HCT116 (cell line): ENCODE data around the gene SCAND1. TPM values are rescaled to one million over a fixed set of nuclear protein-coding genes. Genes with fewer than 3 reads are reported as not detected.

ENCODE experiments used
- ATAC-seq: fragments of 200-7000 bp; cut with Tn5 transposase; 2 replicates; pipeline ENCODE4 v1.9.1; 2020; ENCODE audit warnings: mild to moderate bottlenecking, moderate library complexity
- BruUV-seq: library from RNA; stranded (reverse); fragments of 400-500 nt; replicated peaks from 2 replicates; lab custom pipeline; 2021; lab: Mats Ljungman, UMichigan
- CTCF ChIA-PET: fragments of 300-600 bp; sonication (Branson Sonifier 250); formaldehyde crosslinking; loops from one replicate; lab custom pipeline; 2021; ENCODE audit warnings: antibody characterized with exemption; lab: Charles Lee
- POLR2A ChIA-PET: fragments of 300-600, 350-600 bp; sonication (Branson Sonifier 250); formaldehyde crosslinking; loops from one replicate; lab custom pipeline; 2021; ENCODE audit warnings: antibody characterized with exemption; lab: Charles Lee
- RAD21 ChIA-PET, 2 experiments: fragments of 300-600 bp; sonication (Branson Sonifier 250); formaldehyde crosslinking; loops; one replicate each; lab custom pipeline; 2023; ENCODE audit warnings: low total read pairs in 2 of 2; ENCODE audit not compliant: uncharacterized antibody in 2 of 2, unreplicated experiment in 2 of 2, low non-redundant PET in 1 of 2; lab: Charles Lee
- DNase-seq: peaks from one replicate; pipeline ENCODE4 v3.0.0-alpha.2; 2010; ENCODE audit warnings: low read depth, low spot score
- H2AFZ ChIP-seq: fragments of 200-600 bp; shearing (Covaris generic), sonication (generic); 2 replicates; pipeline ENCODE4 v1.6.1; 2017; ENCODE audit warnings: low read depth, mixed run types, mixed read lengths, antibody characterized with exemption, low read length; ENCODE audit not compliant: poor library complexity, severe bottlenecking
- H3K27ac ChIP-seq: 2 replicates; pipeline ENCODE4 v1.5.1; 2012; ENCODE audit warnings: low read depth, low read length
- H3K27me3 ChIP-seq: fragments of 200-600 bp; sonication (generic); 2 replicates; pipeline ENCODE4 v1.6.1; 2016; ENCODE audit warnings: mixed run types, low read length, mixed read lengths; ENCODE audit not compliant: insufficient read depth
- H3K36me3 ChIP-seq, 2 experiments: fragments of 200-500 bp in 1 of 2; fragments of 200-600 bp in 1 of 2; sonication (Bioruptor generic) in 1 of 2; sonication (generic) in 1 of 2; 2 replicates each; pipeline versions ENCODE4 v1.5.1 to v1.6.1; 2014 to 2016; ENCODE audit warnings: low read length in 2 of 2, inconsistent platforms in 1 of 2, mixed read lengths in 1 of 2, mixed run types in 1 of 2; ENCODE audit not compliant: insufficient read depth in 2 of 2, control insufficient read depth in 1 of 2
- H3K4me1 ChIP-seq, 2 experiments: fragments of 200-600 bp in 1 of 2; sonication (generic) in 1 of 2; 2 replicates each; pipeline versions ENCODE4 v1.5.1 to v1.6.1; 2012 to 2017; ENCODE audit warnings: low read length in 2 of 2, inconsistent platforms in 1 of 2, mild to moderate bottlenecking in 1 of 2, mixed read lengths in 1 of 2, mixed run types in 1 of 2, moderate library complexity in 1 of 2; ENCODE audit not compliant: insufficient read depth in 2 of 2, control insufficient read depth in 1 of 2
- H3K4me2 ChIP-seq: fragments of 200-600 bp; sonication (generic); 2 replicates; pipeline ENCODE4 v1.6.1; 2017; ENCODE audit warnings: mixed run types, low read length, mixed read lengths
- H3K4me3 ChIP-seq, 2 experiments: fragments of 200-600 bp in 1 of 2; sonication (generic) in 1 of 2; replicated peaks in 1 of 2; 2 replicates each; pipeline ENCODE4 v1.5.1; 2011 to 2016; ENCODE audit warnings: low read length in 2 of 2, control low read depth in 1 of 2, low read depth in 1 of 2, mild to moderate bottlenecking in 1 of 2, mixed read lengths in 1 of 2, mixed run types in 1 of 2
- H3K79me2 ChIP-seq: fragments of 200-600 bp; sonication (generic); 2 replicates; pipeline ENCODE4 v1.6.1; 2017; ENCODE audit warnings: mild to moderate bottlenecking, mixed run types, low read length, moderate library complexity, mixed read lengths; ENCODE audit not compliant: insufficient read depth
- H3K9ac ChIP-seq: fragments of 200-600 bp; sonication (generic); 2 replicates; pipeline ENCODE4 v1.6.1; 2016; ENCODE audit warnings: low read length, mixed read lengths
- H3K9me2 ChIP-seq: fragments of 200-600 bp; sonication (generic), shearing (Covaris generic); 2 replicates; pipeline ENCODE4 v1.6.1; 2017; ENCODE audit warnings: mixed run types, mild to moderate bottlenecking, moderate library complexity; ENCODE audit not compliant: insufficient read depth
- H3K9me3 ChIP-seq, 2 experiments: fragments of 200-500 bp in 1 of 2; fragments of 200-600 bp in 1 of 2; sonication (Bioruptor generic) in 1 of 2; sonication (generic) in 1 of 2; 2 replicates each; pipeline ENCODE4 v1.6.1; 2014 to 2017; ENCODE audit warnings: low read length in 2 of 2, mixed read lengths in 2 of 2, inconsistent platforms in 1 of 2, low read depth in 1 of 2, mild to moderate bottlenecking in 1 of 2, mixed run types in 1 of 2, moderate library complexity in 1 of 2; ENCODE audit not compliant: control insufficient read depth in 1 of 2, insufficient read depth in 1 of 2
- H4K20me1 ChIP-seq: fragments of 200-600 bp; sonication (generic), shearing (Covaris generic); 2 replicates; pipeline ENCODE4 v1.6.1; 2017; ENCODE audit warnings: mixed run types, mild to moderate bottlenecking, moderate library complexity; ENCODE audit not compliant: insufficient read depth
- ATF3 ChIP-seq: IDR thresholded peaks from 2 replicates; pipeline ENCODE4 v1.6.1; 2012
- CBX3 ChIP-seq: IDR thresholded peaks from 2 replicates; pipeline ENCODE4 v1.6.1; 2012; ENCODE audit warnings: low read depth
- EGR1 ChIP-seq: IDR thresholded peaks from 2 replicates; pipeline ENCODE4 v1.6.1; 2012; ENCODE audit warnings: low read depth
- EZH2 ChIP-seq: fragments of 200-600 bp; sonication (generic); IDR thresholded peaks from 2 replicates; pipeline ENCODE4 v1.6.1; 2017; ENCODE audit warnings: antibody characterized with exemption, mixed run types
- EZH2phosphoT487 ChIP-seq: fragments of 200-600 bp; IDR thresholded peaks from 2 replicates; pipeline ENCODE4 v1.6.1; 2018; ENCODE audit warnings: antibody characterized with exemption, borderline replicate concordance
- FOSL1 ChIP-seq: IDR thresholded peaks from 2 replicates; pipeline ENCODE4 v1.6.1; 2012; ENCODE audit warnings: low read depth
- JUND ChIP-seq: IDR thresholded peaks from 2 replicates; pipeline ENCODE4 v1.6.1; 2012
- POLR2A ChIP-seq: IDR thresholded peaks from 2 replicates; pipeline ENCODE4 v1.7.0; 2011; ENCODE audit warnings: borderline replicate concordance; ENCODE audit not compliant: insufficient read depth, insufficient read length; ENCODE audit errors: extremely low read depth
- SP1 ChIP-seq: IDR thresholded peaks from 2 replicates; pipeline ENCODE4 v1.6.1; 2012; ENCODE audit warnings: low read depth
- TCF7L2 ChIP-seq: IDR thresholded peaks from 2 replicates; pipeline ENCODE4 v1.7.0; 2011; ENCODE audit warnings: borderline replicate concordance, inconsistent platforms; ENCODE audit not compliant: insufficient read depth, insufficient read length; ENCODE audit errors: extremely low read depth
- YY1 ChIP-seq: IDR thresholded peaks from 2 replicates; pipeline ENCODE4 v1.6.1; 2011; ENCODE audit warnings: low read length, low read depth, moderate library complexity, mild to moderate bottlenecking; ENCODE audit not compliant: insufficient replicate concordance; ENCODE audit errors: extremely low read depth
- ZBTB33 ChIP-seq: IDR thresholded peaks from 2 replicates; pipeline ENCODE4 v1.6.1; 2011; ENCODE audit warnings: mild to moderate bottlenecking, low read length, moderate library complexity; ENCODE audit not compliant: insufficient replicate concordance; ENCODE audit errors: extremely low read depth
- ZFX ChIP-seq: fragments of 450-650 bp; IDR thresholded peaks from 2 replicates; pipeline ENCODE4 v1.6.1; 2017
- ZNF274 ChIP-seq: fragments of 200-500 bp; sonication (Bioruptor generic); IDR thresholded peaks from 2 replicates; pipeline ENCODE4 v1.6.1; 2014; ENCODE audit warnings: mild to moderate bottlenecking, low read depth, low read length, inconsistent platforms
- intact Hi-C: fragments of 100-400 bp; cut with micrococcal nuclease; formaldehyde crosslinking; loops from 2 replicates; pipeline ENCODE4 v1.10.0; 2022
- total RNA-seq: library from RNA; stranded (reverse); gene quantifications from one replicate; pipeline ENCODE4 v1.2.1, GENCODE V29; 2021; ENCODE audit not compliant: unreplicated experiment

Gene SCAND1
- total RNA-seq, 1 experiment from 2014 or later, result 46.2 TPM

- TF ChIP-seq ZFX (no peak), ZNF274 (no peak), YY1 (no peak), CBX3 (no peak), EZH2 (no peak), EGR1 (no peak), JUND (no peak), ATF3 (no peak), TCF7L2 (no peak), SP1 (no peak), ZBTB33 (no peak), EZH2phosphoT487 (no peak), FOSL1 (no peak), POLR2A (no peak)
- ChIA-PET RAD21 (no interaction called here), CTCF (no interaction called here), POLR2A (no interaction called here)
- Histone ChIP-seq H3K9me2 (no peaks in the 10 kb centered on the region), H3K27me3 (no peaks in the 10 kb centered on the region), H3K9me3 (no peaks in the 10 kb centered on the region), H3K79me2 (no peaks in the 10 kb centered on the region), H3K27ac (no peak overlapping the region), H3K36me3 (no peaks in the 10 kb centered on the region), H2AFZ (no peak overlapping the region), H3K4me3 (no peak overlapping the region), H4K20me1 (no peaks in the 10 kb centered on the region), H3K9ac (no peak overlapping the region), H3K4me1 (peaks cover 0 to 6% of the 10 kb centered on the region in 2 experiments; a peak in 2 of 4 replicates), H3K4me2 (no peak overlapping the region)
- no peak for DNase-seq
- no TSS peak for BruUV-seq
- intact Hi-C loops, result no loop called here
- ATAC-seq, result no peak
These were observed 47.1 kb downstream of the SCAND1 start for GRCh38 chr20:35907017-35907701.
